Measurements from ENCODE around the gene ZKSCAN3. TPM values are rescaled to one million over a fixed set of nuclear protein-coding genes. Genes with fewer than 3 reads are reported as not detected.
"Not testable (repeated sequence)": the region's sequence is repeated elsewhere in the genome, so short reads cannot be mapped to it uniquely, and the experiment has no call there.

Gene ZKSCAN3
- total RNA-seq, 3 donors from 2014 or later: 1.9 to 2.4 (median 2.3) TPM

GRCh38 chr6:28373925-28374324, 24.2 kb downstream of the ZKSCAN3 start:
- no peak overlapping the region for H3K4me3 Mint-ChIP-seq
- H3K9me3 Mint-ChIP-seq: no peaks in the 10 kb centered on the region
- DNase-seq (no peak), ATAC-seq (no peak)
- H3K36me3 Mint-ChIP-seq (ENCODE audit: insufficient read depth): peaks cover 17% of the 10 kb centered on the region
- no peaks in the 10 kb centered on the region for H3K27me3 Mint-ChIP-seq (ENCODE audit: low read depth)
- no peaks in the 10 kb centered on the region for H3K4me1 Mint-ChIP-seq (ENCODE audit: low read depth)

- Mint-ChIP-seq H3K9me3 (peaks cover 5% of the 10 kb centered on the region), H3K4me3 (no peak overlapping the region), H3K27me3 (ENCODE audit: low read depth) (no peaks in the 10 kb centered on the region), H3K36me3 (ENCODE audit: insufficient read depth) (peaks cover 48% of the 10 kb centered on the region), H3K4me1 (ENCODE audit: low read depth) (peaks cover under 1% of the 10 kb centered on the region)
- no peak for DNase-seq
- no peak for ATAC-seq
Measured at GRCh38 chr6:28377879-28378278, 28.1 kb downstream of the ZKSCAN3 start.

DNA sequence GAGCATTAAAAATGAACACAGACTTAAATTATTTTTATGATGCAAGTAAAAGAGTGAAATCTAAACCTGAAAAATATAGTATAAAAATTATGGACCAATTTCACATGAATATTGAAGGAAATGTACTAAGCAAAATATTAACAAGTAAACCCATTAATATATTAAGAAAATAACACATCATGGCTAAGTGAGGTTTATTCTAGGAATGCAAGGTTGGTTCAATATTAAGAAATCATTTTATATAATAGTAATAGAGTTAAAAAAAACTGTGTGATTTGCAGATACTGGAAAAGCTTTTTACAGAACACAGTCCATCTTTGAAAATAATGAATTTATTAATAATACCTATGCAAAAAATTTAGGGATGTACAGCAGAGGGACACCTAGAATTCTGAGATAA, 28.9 kb downstream of the ZKSCAN3 start:
- Mint-ChIP-seq H3K4me1 (ENCODE audit: low read depth) (peaks cover 4% of the 10 kb centered on the region), H3K9me3 (peaks cover 5% of the 10 kb centered on the region), H3K36me3 (ENCODE audit: insufficient read depth) (peaks cover 50% of the 10 kb centered on the region), H3K27me3 (ENCODE audit: low read depth) (no peaks in the 10 kb centered on the region), H3K4me3 (no peak overlapping the region)
- ATAC-seq (no peak), DNase-seq (no peak)

DNA sequence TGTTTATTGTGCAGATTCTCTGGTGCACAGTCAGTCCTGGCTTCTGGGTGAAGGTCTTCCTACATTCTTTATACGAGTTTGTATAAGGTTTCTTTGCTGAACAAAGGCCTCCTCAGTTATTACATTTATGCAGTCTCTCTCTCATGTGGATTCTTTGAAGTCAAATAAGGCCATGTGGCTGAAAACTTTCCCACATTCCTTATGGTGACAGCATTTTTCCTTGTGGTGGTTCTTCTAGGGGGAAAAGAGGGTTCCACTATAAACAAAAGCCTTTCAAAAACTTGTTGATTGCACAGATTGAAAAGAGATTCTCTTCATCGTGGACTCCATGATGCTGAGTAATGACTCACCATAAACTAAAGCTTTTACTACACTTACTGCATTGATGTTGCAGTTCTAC, 30.6 kb downstream of the ZKSCAN3 start:
- DNase-seq: no peak
- Mint-ChIP-seq H3K27me3 (ENCODE audit: low read depth) (no peaks in the 10 kb centered on the region), H3K4me1 (ENCODE audit: low read depth) (peaks cover 4% of the 10 kb centered on the region), H3K4me3 (no peak overlapping the region), H3K36me3 (ENCODE audit: insufficient read depth) (peaks cover 55% of the 10 kb centered on the region), H3K9me3 (peaks cover 5% of the 10 kb centered on the region)
- no peak for ATAC-seq

DNA sequence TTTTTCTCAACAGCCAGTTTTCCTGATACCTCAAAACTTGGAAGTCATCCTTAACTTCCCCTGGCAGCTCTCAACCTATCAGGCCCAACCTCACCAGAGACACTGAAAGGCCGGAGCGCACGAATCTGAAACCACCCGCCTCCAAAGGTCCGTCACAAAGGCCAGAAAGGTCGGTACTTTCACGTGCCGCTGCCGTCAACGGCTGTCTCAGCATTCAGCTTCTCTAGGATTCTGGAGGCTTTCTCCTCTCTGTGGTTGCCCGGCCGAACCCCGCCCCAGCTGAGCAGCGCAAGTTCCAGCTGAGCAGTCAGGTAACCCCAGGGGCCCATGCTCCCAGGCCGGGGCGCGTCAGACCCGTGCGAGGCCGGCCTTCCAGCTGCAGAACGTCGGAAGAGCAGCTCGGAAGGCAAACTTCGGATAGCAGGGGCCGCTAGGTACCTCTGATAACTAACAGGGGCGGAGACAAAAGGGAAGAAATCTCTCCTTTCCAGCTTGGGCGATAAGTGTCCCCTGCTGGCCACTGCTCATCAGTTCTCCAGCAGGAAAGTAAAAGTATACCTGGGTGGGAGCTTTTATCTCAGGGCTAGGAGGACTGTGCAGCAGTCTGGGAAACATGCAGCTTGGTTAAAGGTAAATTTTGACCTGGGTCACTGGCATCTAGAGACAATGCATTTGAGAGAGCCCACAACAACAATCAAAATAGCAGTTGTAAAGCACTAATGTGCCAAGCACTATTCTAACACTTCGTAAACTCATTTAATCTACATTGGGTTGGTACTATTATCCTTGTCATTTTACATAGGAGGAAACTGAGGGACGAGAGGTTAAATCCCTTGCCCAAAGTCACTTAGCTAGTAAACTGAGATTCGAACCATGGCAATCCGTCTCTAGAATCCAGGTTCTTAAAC, 33.7 kb downstream of the ZKSCAN3 start:
- Mint-ChIP-seq H3K4me3 (peak overlapping the region; percentile 55), H3K36me3 (ENCODE audit: insufficient read depth) (peaks cover 66% of the 10 kb centered on the region), H3K27me3 (ENCODE audit: low read depth) (no peaks in the 10 kb centered on the region), H3K9me3 (peaks cover 5% of the 10 kb centered on the region), H3K4me1 (ENCODE audit: low read depth) (peaks cover 8% of the 10 kb centered on the region)
- peak; percentile 50 to 81 for ATAC-seq
- peak; percentile 28 for DNase-seq

DNA sequence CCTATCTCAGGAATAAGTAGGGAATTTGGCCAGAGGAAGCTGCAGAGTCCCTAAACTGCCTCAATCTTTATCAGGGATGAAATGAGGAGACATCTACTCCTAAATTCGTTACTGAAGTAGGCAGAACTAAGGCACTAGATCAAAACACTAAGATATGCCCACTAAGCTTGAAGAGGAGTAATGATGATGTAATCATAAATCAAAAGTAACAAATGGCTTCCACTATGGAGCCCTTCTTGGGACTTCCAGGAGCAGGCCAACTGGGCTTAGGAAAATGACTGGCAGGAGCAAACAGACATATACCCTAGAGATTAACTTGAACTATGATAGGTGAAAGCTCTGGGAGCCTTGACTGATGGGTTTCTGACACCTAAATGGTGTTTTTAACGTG, 34.4 kb downstream of the ZKSCAN3 start:
- ATAC-seq (no peak), DNase-seq (no peak)
- Mint-ChIP-seq H3K36me3 (ENCODE audit: insufficient read depth) (peaks cover 67% of the 10 kb centered on the region), H3K9me3 (peaks cover 5% of the 10 kb centered on the region), H3K27me3 (ENCODE audit: low read depth) (no peaks in the 10 kb centered on the region), H3K4me1 (ENCODE audit: low read depth) (peaks cover 8% of the 10 kb centered on the region), H3K4me3 (no peak overlapping the region)

- Mint-ChIP-seq H3K36me3 (ENCODE audit: insufficient read depth) (peaks cover 68% of the 10 kb centered on the region), H3K27me3 (ENCODE audit: low read depth) (no peaks in the 10 kb centered on the region), H3K4me1 (ENCODE audit: low read depth) (peaks cover 15% of the 10 kb centered on the region), H3K9me3 (no peaks in the 10 kb centered on the region), H3K4me3 (no peak overlapping the region)
- DNase-seq (no peak), ATAC-seq (no peak)
Measured at GRCh38 chr6:28390688-28391087, 40.9 kb downstream of the ZKSCAN3 start.

DNA sequence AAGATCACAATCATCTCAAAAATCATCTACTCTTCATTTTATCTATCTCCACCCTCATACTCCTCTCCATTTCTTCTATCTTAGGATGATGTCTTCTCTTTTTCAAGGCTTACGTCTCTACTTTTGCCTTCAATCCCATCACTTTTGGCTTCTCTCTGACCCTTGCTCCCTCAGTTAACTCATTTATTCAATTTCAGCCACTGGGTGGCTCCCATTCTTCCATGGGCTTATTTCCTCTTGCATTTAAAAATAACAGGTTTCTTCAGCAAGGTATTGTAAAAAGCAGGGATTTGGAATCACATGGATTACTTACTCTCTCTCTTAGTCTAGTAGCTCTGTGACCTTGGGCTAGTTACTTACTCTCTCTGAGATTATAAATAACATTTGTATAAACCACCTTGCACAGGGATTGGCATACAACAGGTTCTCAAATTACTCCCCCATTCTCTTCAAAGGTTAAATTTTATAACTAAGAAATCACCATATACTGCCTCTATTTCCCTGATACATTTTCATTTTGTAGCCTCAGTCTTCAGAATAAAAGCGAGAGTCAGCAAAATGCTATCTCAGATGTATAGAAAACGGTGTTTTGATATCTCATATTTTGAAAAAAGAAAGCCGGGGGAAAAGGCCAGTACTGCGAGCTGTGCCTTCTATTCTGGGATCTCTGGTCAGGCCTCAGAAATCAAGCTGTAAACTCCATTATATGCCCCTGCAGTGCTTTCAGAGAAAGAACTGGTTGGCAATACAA, 44.3 kb downstream of the ZKSCAN3 start:
- DNase-seq: no peak
- peaks cover 37% of the 10 kb centered on the region for H3K4me1 Mint-ChIP-seq (ENCODE audit: low read depth)
- no peaks in the 10 kb centered on the region for H3K27me3 Mint-ChIP-seq (ENCODE audit: low read depth)
- H3K36me3 Mint-ChIP-seq (ENCODE audit: insufficient read depth): peaks cover 62% of the 10 kb centered on the region
- no peak overlapping the region for H3K4me3 Mint-ChIP-seq
- no peaks in the 10 kb centered on the region for H3K9me3 Mint-ChIP-seq
- no peak for ATAC-seq

GRCh38 chr6:28395918-28396317, 46.2 kb downstream of the ZKSCAN3 start:
- ATAC-seq (no peak), DNase-seq (no peak)
- no peaks in the 10 kb centered on the region for H3K27me3 Mint-ChIP-seq (ENCODE audit: low read depth)
- H3K4me3 Mint-ChIP-seq: no peak overlapping the region
- peaks cover 43% of the 10 kb centered on the region for H3K4me1 Mint-ChIP-seq (ENCODE audit: low read depth)
- H3K9me3 Mint-ChIP-seq: no peaks in the 10 kb centered on the region
- peaks cover 46% of the 10 kb centered on the region for H3K36me3 Mint-ChIP-seq (ENCODE audit: insufficient read depth)

- H3K27me3 Mint-ChIP-seq (ENCODE audit: low read depth): peaks cover 15% of the 10 kb centered on the region
- H3K4me3 Mint-ChIP-seq: peak within 1 kb of the TSS; percentile 92
- H3K4me1 Mint-ChIP-seq (ENCODE audit: low read depth): peaks cover 39% of the 10 kb centered on the region
- ATAC-seq (peak; percentile 98), DNase-seq (peak; percentile 78)
- H3K9me3 Mint-ChIP-seq: no peaks in the 10 kb centered on the region
- H3K36me3 Mint-ChIP-seq (ENCODE audit: insufficient read depth): peaks cover 23% of the 10 kb centered on the region
Measured at GRCh38 chr6:28399350-28400121, 49.8 kb downstream of the ZKSCAN3 start, which contains the start of gene ZSCAN12. ZSCAN12 (minus strand) TSS chr6:28399747; CDS start chr6:28398405, 1,342 bp downstream.

- peaks cover 22% of the 10 kb centered on the region for H3K36me3 Mint-ChIP-seq (ENCODE audit: insufficient read depth)
- peak overlapping the region; percentile 92 for H3K4me3 Mint-ChIP-seq
- peaks cover 17% of the 10 kb centered on the region for H3K27me3 Mint-ChIP-seq (ENCODE audit: low read depth)
- H3K4me1 Mint-ChIP-seq (ENCODE audit: low read depth): peaks cover 38% of the 10 kb centered on the region
- DNase-seq (no peak), ATAC-seq (no peak)
- no peaks in the 10 kb centered on the region for H3K9me3 Mint-ChIP-seq
Measured at GRCh38 chr6:28400122-28400451, 50.3 kb downstream of the ZKSCAN3 start.

DNA sequence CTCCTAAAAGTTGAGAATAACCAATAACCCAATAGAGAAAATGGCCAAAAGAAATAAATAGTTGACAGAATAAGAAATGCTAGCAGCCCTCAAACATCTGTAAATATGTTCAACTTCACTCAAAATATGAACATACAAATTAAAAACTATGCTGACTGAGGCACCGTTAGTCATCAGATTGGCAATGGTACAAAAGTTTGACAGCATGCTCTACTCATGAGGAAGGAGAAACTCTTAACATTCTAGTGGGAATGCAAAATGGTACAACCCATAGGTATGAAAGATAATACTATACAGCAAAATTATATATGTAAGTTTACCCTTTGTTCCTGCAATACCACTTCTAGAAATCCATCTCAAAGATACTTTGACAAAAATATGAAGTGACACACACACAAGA, 51.4 kb downstream of the ZKSCAN3 start:
- no peak for DNase-seq
- Mint-ChIP-seq H3K9me3 (no peaks in the 10 kb centered on the region), H3K36me3 (ENCODE audit: insufficient read depth) (peaks cover 16% of the 10 kb centered on the region), H3K4me3 (no peak overlapping the region), H3K27me3 (ENCODE audit: low read depth) (peaks cover 17% of the 10 kb centered on the region), H3K4me1 (ENCODE audit: low read depth) (peaks cover 28% of the 10 kb centered on the region)
- no peak for ATAC-seq

DNA sequence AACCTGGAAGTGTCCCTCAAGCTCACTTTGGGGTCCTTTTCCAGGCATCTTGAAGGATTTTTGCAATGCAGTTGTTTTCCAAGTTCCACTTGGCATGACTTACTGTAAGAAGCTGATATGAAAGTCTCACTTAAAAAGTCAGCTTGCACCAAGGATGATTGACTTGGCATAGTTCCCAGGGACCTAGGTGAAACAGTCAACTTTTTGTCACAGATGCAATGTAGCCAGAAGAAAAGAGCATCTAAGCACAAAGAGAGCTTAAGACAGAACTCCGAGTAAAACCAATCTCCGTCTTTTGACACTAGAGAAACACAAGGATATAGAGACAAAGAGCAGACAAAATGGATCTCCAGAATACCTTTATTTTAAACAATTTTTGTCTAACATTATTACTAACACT, 52.5 kb downstream of the ZKSCAN3 start:
- H3K9me3 Mint-ChIP-seq: no peaks in the 10 kb centered on the region
- peaks cover 10% of the 10 kb centered on the region for H3K36me3 Mint-ChIP-seq (ENCODE audit: insufficient read depth)
- peaks cover 19% of the 10 kb centered on the region for H3K4me1 Mint-ChIP-seq (ENCODE audit: low read depth)
- ATAC-seq: no peak
- no peak overlapping the region for H3K4me3 Mint-ChIP-seq
- peaks cover 18% of the 10 kb centered on the region for H3K27me3 Mint-ChIP-seq (ENCODE audit: low read depth)
- DNase-seq: no peak

DNA sequence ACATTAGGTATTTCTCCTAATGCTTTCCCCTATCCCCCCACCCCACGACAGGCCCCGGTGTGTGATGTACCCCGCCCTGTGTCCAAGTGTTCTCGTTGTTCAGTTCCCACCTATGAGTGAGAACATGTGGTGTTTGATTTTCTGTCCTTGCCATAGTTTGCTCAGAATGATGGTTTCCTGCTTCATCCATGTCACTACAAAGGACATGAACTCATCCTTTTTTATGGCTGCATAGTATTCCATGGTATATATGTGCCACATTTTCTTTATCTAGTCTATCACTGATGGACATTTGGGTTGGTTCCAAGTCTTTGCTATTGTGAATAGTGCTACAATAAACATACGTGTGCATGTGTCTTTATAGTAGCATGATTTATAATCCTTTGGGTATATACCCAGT, 54.2 kb downstream of the ZKSCAN3 start:
- H3K4me1 Mint-ChIP-seq (ENCODE audit: low read depth); H3K4me3 Mint-ChIP-seq; DNase-seq; ATAC-seq; H3K36me3 Mint-ChIP-seq (ENCODE audit: insufficient read depth); H3K9me3 Mint-ChIP-seq: not testable (repeated sequence)
- peaks cover 18% of the 10 kb centered on the region for H3K27me3 Mint-ChIP-seq (ENCODE audit: low read depth)
